Smooth muscle cell (in vitro differentiated cells): Measurements from ENCODE around the gene PTPRD. TPM values are rescaled to one million over a fixed set of nuclear protein-coding genes. Genes with fewer than 3 reads are reported as not detected.
A peak's percentile ranks its signal among the peaks of the same experiment; 100 is the strongest.

Experiments
- DNase-seq: peaks from one replicate; lab custom pipeline; 2025; ENCODE audit not compliant: unreplicated experiment; lab: John Stamatoyannopoulos, UW
- H2AFZ ChIP-seq: fragments of 200-600 bp; sonication (generic); 2 replicates; pipeline ENCODE4 v1.6.0; 2016; ENCODE audit warnings: antibody characterized with exemption, low read depth, mild to moderate bottlenecking
- H3F3A ChIP-seq: fragments of 200-600 bp; sonication (generic); 2 replicates; pipeline ENCODE4 v1.6.0; 2017; ENCODE audit warnings: antibody characterized with exemption, low read depth
- H3K27ac ChIP-seq: fragments of 200-600 bp; sonication (generic); 2 replicates; pipeline ENCODE4 v1.5.1; 2016; ENCODE audit warnings: low read depth, mild to moderate bottlenecking
- H3K27me3 ChIP-seq: fragments of 200-600 bp; sonication (generic); 2 replicates; pipeline ENCODE4 v1.6.1; 2016; ENCODE audit warnings: low read depth, mild to moderate bottlenecking
- H3K36me3 ChIP-seq: fragments of 200-600 bp; sonication (generic); 2 replicates; pipeline ENCODE4 v1.5.1; 2016; ENCODE audit warnings: low read depth
- H3K4me1 ChIP-seq: fragments of 200-600 bp; sonication (generic); 2 replicates; pipeline ENCODE4 v1.5.1; 2016; ENCODE audit warnings: low read depth
- H3K4me2 ChIP-seq: fragments of 200-600 bp; sonication (generic); 2 replicates; pipeline ENCODE4 v1.6.0; 2016; ENCODE audit warnings: mild to moderate bottlenecking
- H3K4me3 ChIP-seq: fragments of 200-600 bp; sonication (generic); 2 replicates; pipeline ENCODE4 v1.5.1; 2016; ENCODE audit warnings: mild to moderate bottlenecking
- H3K79me2 ChIP-seq: fragments of 200-600 bp; sonication (generic); 2 replicates; pipeline ENCODE4 v1.6.0; 2016; ENCODE audit warnings: low read depth, mild to moderate bottlenecking
- H3K9ac ChIP-seq: fragments of 200-600 bp; sonication (generic); 2 replicates; pipeline ENCODE4 v1.6.0; 2016; ENCODE audit warnings: low read depth
- H3K9me3 ChIP-seq: fragments of 200-600 bp; sonication (generic); replicated peaks from 2 replicates; pipeline ENCODE4 v1.5.1; 2016; ENCODE audit warnings: low read depth
- H4K20me1 ChIP-seq: fragments of 200-600 bp; sonication (generic); 2 replicates; pipeline ENCODE4 v1.6.0; 2016; ENCODE audit warnings: low read depth
- CTCF ChIP-seq: fragments of 200-600 bp; sonication (generic); IDR thresholded peaks from 2 replicates; pipeline ENCODE4 v1.5.1; 2017; ENCODE audit warnings: borderline replicate concordance, mild to moderate bottlenecking, antibody characterized with exemption; ENCODE audit not compliant: insufficient read depth, poor library complexity, severe bottlenecking
- WGBS: methylation state at CpG from one replicate; pipeline ENCODE4 v1.1.7; 2016; ENCODE audit warnings: low lambda C conversion rate; 5-methylcytosine and 5-hydroxymethylcytosine counted together
- polyA plus RNA-seq: library from polyadenylated mRNA; unstranded; fragments of >200 nt; fragmentation: Nextera tagmentation; extraction: Ambion mirVana; gene quantifications from 2 replicates; pipeline ENCODE4 v1.2.1, GENCODE V29; 2016
- total RNA-seq: library from RNA; depleted of rRNA; stranded (reverse); fragments of >200 nt; gene quantifications from 2 replicates; pipeline ENCODE4 v1.2.3, GENCODE V29; 2014

PTPRD gene
- total and polyA plus RNA-seq, 2 experiments from 2014 or later = 6.5 to 61.0 TPM

GRCh38 chr9:10237584-10237983 lies 375.2 kb downstream of the PTPRD start:
- no peak overlapping the region for H2AFZ ChIP-seq
- H3K27me3 ChIP-seq = no peaks in the 10 kb centered on the region
- H3K9me3 ChIP-seq = no peaks in the 10 kb centered on the region
- no peak overlapping the region for H3K4me3 ChIP-seq
- H3F3A ChIP-seq = no peaks in the 10 kb centered on the region
- no peak overlapping the region for H3K27ac ChIP-seq
- no peak for DNase-seq
- TF ChIP-seq CTCF = no peak
- no peaks in the 10 kb centered on the region for H4K20me1 ChIP-seq
- H3K4me2 ChIP-seq = no peak overlapping the region
- H3K4me1 ChIP-seq = no peaks in the 10 kb centered on the region
- no peaks in the 10 kb centered on the region for H3K36me3 ChIP-seq
- H3K79me2 ChIP-seq = no peaks in the 10 kb centered on the region
- no peak overlapping the region for H3K9ac ChIP-seq

GRCh38 chr9:10236161-10236560 lies 376.6 kb downstream of the PTPRD start:
- no peaks in the 10 kb centered on the region for H3K79me2 ChIP-seq
- TF ChIP-seq CTCF = no peak
- no peaks in the 10 kb centered on the region for H4K20me1 ChIP-seq
- no peak overlapping the region for H3K4me3 ChIP-seq
- 55% methylated on average over 2 of the region's 2 CpGs for WGBS
- no peak overlapping the region for H3K4me2 ChIP-seq
- no peaks in the 10 kb centered on the region for H3F3A ChIP-seq
- no peaks in the 10 kb centered on the region for H3K9me3 ChIP-seq
- no peaks in the 10 kb centered on the region for H3K36me3 ChIP-seq
- no peaks in the 10 kb centered on the region for H3K27me3 ChIP-seq
- no peak for DNase-seq
- no peak overlapping the region for H3K9ac ChIP-seq
- H2AFZ ChIP-seq = no peak overlapping the region
- H3K27ac ChIP-seq = no peak overlapping the region
- H3K4me1 ChIP-seq = no peaks in the 10 kb centered on the region

GRCh38 chr9:10235376-10235775 lies 377.4 kb downstream of the PTPRD start:
- no peak for TF ChIP-seq CTCF
- no peaks in the 10 kb centered on the region for H3K4me1 ChIP-seq
- H3K9me3 ChIP-seq = no peaks in the 10 kb centered on the region
- H3K79me2 ChIP-seq = no peaks in the 10 kb centered on the region
- 95% methylated on average over 5 of the region's 5 CpGs for WGBS
- peaks cover 5% of the 10 kb centered on the region for H3K27me3 ChIP-seq
- no peak overlapping the region for H2AFZ ChIP-seq
- H3F3A ChIP-seq = no peaks in the 10 kb centered on the region
- no peak overlapping the region for H3K4me2 ChIP-seq
- no peak overlapping the region for H3K4me3 ChIP-seq
- no peaks in the 10 kb centered on the region for H4K20me1 ChIP-seq
- no peak overlapping the region for H3K27ac ChIP-seq
- DNase-seq = no peak
- H3K9ac ChIP-seq = no peak overlapping the region
- no peaks in the 10 kb centered on the region for H3K36me3 ChIP-seq

GRCh38 chr9:10232352-10232930 lies 380.4 kb downstream of the PTPRD start:
- H4K20me1 ChIP-seq = no peaks in the 10 kb centered on the region
- H3K9me3 ChIP-seq = no peaks in the 10 kb centered on the region
- H3F3A ChIP-seq = no peaks in the 10 kb centered on the region
- WGBS = 41% methylated on average over 3 of the region's 3 CpGs
- DNase-seq = no peak
- H3K9ac ChIP-seq = no peak overlapping the region
- peaks cover 10% of the 10 kb centered on the region for H3K27me3 ChIP-seq
- peak; percentile 41 for TF ChIP-seq CTCF
- no peak overlapping the region for H3K4me3 ChIP-seq
- H3K27ac ChIP-seq = no peak overlapping the region
- no peaks in the 10 kb centered on the region for H3K4me1 ChIP-seq
- no peaks in the 10 kb centered on the region for H3K36me3 ChIP-seq
- no peak overlapping the region for H2AFZ ChIP-seq
- H3K79me2 ChIP-seq = no peaks in the 10 kb centered on the region
- H3K4me2 ChIP-seq = no peak overlapping the region
